Type B pancreatic cell (in vitro differentiated cells): Measurements from ENCODE around the gene REL. TPM values are rescaled to one million over a fixed set of nuclear protein-coding genes. Genes with fewer than 3 reads are reported as not detected.
"Not testable (repeated sequence)": the region's sequence is repeated elsewhere in the genome, so short reads cannot be mapped to it uniquely, and the experiment has no call there.

Experiments used
- DNase-seq: peaks from one replicate; pipeline ENCODE4 v3.0.0; 2021; ENCODE audit warnings: mixed read lengths; ENCODE audit not compliant: unreplicated experiment; ENCODE audit errors: extremely low spot score
- H3K27ac Mint-ChIP-seq: 2 replicates; pipeline ENCODE4 v1.8.0; 2021; ENCODE audit warnings: mild to moderate bottlenecking, mixed read lengths
- H3K27me3 Mint-ChIP-seq: 2 replicates; pipeline ENCODE4 v1.8.0; 2021; ENCODE audit warnings: mixed read lengths
- H3K36me3 Mint-ChIP-seq: 2 replicates; pipeline ENCODE4 v1.8.0; 2021; ENCODE audit warnings: mixed read lengths
- H3K4me1 Mint-ChIP-seq: one replicate; pipeline ENCODE4 v1.8.0; 2021; ENCODE audit warnings: mixed read lengths; ENCODE audit not compliant: unreplicated experiment
- H3K4me3 Mint-ChIP-seq: 2 replicates; pipeline ENCODE4 v1.8.0; 2021; ENCODE audit warnings: mild to moderate bottlenecking, mixed read lengths
- H3K9me3 Mint-ChIP-seq: 2 replicates; pipeline ENCODE4 v1.8.0; 2021; ENCODE audit warnings: mixed read lengths
- CTCF ChIP-seq: fragments of 200-600 bp; sonication (generic); conservative IDR thresholded peaks from 2 replicates; pipeline ENCODE4 v1.5.0; 2021; ENCODE audit warnings: antibody characterized with exemption, mild to moderate bottlenecking
- total RNA-seq: library from RNA; stranded (reverse); gene quantifications from 2 replicates; pipeline ENCODE4 v1.2.1, GENCODE V29; 2021; ENCODE audit warnings: low replicate concordance

The REL gene
- total RNA-seq, 1 donor from 2014 or later, result 11.3 TPM

GRCh38 chr2:60898567-60898966, 17.2 kb downstream of the REL start:
- Mint-ChIP-seq H3K36me3 (peaks cover 29% of the 10 kb centered on the region), H3K27me3 (no peaks in the 10 kb centered on the region), H3K4me1 (no peaks in the 10 kb centered on the region), H3K27ac (no peak overlapping the region), H3K9me3 (no peaks in the 10 kb centered on the region), H3K4me3 (no peak overlapping the region)
- TF ChIP-seq CTCF, result no peak
- no peak for DNase-seq

- DNase-seq, result no peak
- no peaks in the 10 kb centered on the region for H3K4me1 Mint-ChIP-seq
- no peaks in the 10 kb centered on the region for H3K9me3 Mint-ChIP-seq
- H3K36me3 Mint-ChIP-seq, result peaks cover 22% of the 10 kb centered on the region
- no peak for TF ChIP-seq CTCF
- H3K27ac Mint-ChIP-seq, result no peak overlapping the region
- no peaks in the 10 kb centered on the region for H3K27me3 Mint-ChIP-seq
- no peak overlapping the region for H3K4me3 Mint-ChIP-seq
These were observed 18.0 kb downstream of the REL start for GRCh38 chr2:60899230-60899891.

GRCh38 chr2:60899892-60900249, 18.5 kb downstream of the REL start:
- Mint-ChIP-seq H3K36me3 (peaks cover 21% of the 10 kb centered on the region), H3K4me1 (no peaks in the 10 kb centered on the region), H3K4me3 (no peak overlapping the region), H3K27ac (no peak overlapping the region), H3K9me3 (no peaks in the 10 kb centered on the region), H3K27me3 (no peaks in the 10 kb centered on the region)
- DNase-seq, result no peak
- no peak for TF ChIP-seq CTCF

GRCh38 chr2:60901296-60901695, 19.9 kb downstream of the REL start:
- not testable (repeated sequence) for H3K4me1 Mint-ChIP-seq, H3K27ac Mint-ChIP-seq
- peaks cover 25% of the 10 kb centered on the region for H3K36me3 Mint-ChIP-seq

GRCh38 chr2:60905867-60906266, 24.5 kb downstream of the REL start:
- DNase-seq, H3K4me1 Mint-ChIP-seq, H3K9me3 Mint-ChIP-seq, H3K4me3 Mint-ChIP-seq, H3K27me3 Mint-ChIP-seq: not testable (repeated sequence)
- peak overlapping the region; percentile 6 for H3K27ac Mint-ChIP-seq
- peaks cover 15% of the 10 kb centered on the region for H3K36me3 Mint-ChIP-seq

More at GRCh38 chr2:60901296-60901695, 19.9 kb downstream of the REL start:
- not testable (repeated sequence) for H3K4me3 Mint-ChIP-seq, DNase-seq, H3K9me3 Mint-ChIP-seq, H3K27me3 Mint-ChIP-seq

- no peak overlapping the region for H3K4me3 Mint-ChIP-seq
- no peak for DNase-seq
- H3K9me3 Mint-ChIP-seq, result no peaks in the 10 kb centered on the region
- TF ChIP-seq CTCF, result no peak
- H3K27me3 Mint-ChIP-seq, result no peaks in the 10 kb centered on the region
- H3K27ac Mint-ChIP-seq, result no peak overlapping the region
- H3K36me3 Mint-ChIP-seq, result peaks cover 15% of the 10 kb centered on the region
- H3K4me1 Mint-ChIP-seq, result no peaks in the 10 kb centered on the region
These were observed 25.0 kb downstream of the REL start for GRCh38 chr2:60906395-60906794.

- no peaks in the 10 kb centered on the region for H3K27me3 Mint-ChIP-seq
- no peak overlapping the region for H3K27ac Mint-ChIP-seq
- no peak for TF ChIP-seq CTCF
- DNase-seq, result no peak
- peaks cover 15% of the 10 kb centered on the region for H3K36me3 Mint-ChIP-seq
- H3K4me1 Mint-ChIP-seq, result no peaks in the 10 kb centered on the region
- H3K9me3 Mint-ChIP-seq, result no peaks in the 10 kb centered on the region
- no peak overlapping the region for H3K4me3 Mint-ChIP-seq
These were observed 26.0 kb downstream of the REL start for GRCh38 chr2:60907329-60907728.
